ENCODE measurements around the gene U2AF1L4.

U2AF1L4 gene

GRCh38 chr19:35722897-35723296 lies 22.3 kb downstream of the U2AF1L4 start:
- TF ChIP-seq ZNF565 (CRISPR knock-in tag; conservative IDR thresholded peaks at IDR 0.05; ENCODE audit: low read depth) = no peak
- no peak for TF ChIP-seq RARB (CRISPR knock-in tag; IDR thresholded peaks at IDR 0.05)
- TF ChIP-seq ESRRG (CRISPR knock-in tag; IDR thresholded peaks at IDR 0.05) = no peak
- TF ChIP-seq CSDC2 (CRISPR knock-in tag; IDR thresholded peaks at IDR 0.05) = no peak
- no peak for TF ChIP-seq ZNF70 (CRISPR knock-in tag; IDR thresholded peaks at IDR 0.05)
- no peak for TF ChIP-seq TOX (CRISPR knock-in tag; IDR thresholded peaks at IDR 0.05; ENCODE audit: borderline replicate concordance)
- no peak for TF ChIP-seq BACH2 (CRISPR knock-in tag; IDR thresholded peaks at IDR 0.05; ENCODE audit: borderline replicate concordance)
- ATAC-seq = no peak

GRCh38 chr19:35722461-35722860 lies 22.8 kb downstream of the U2AF1L4 start:
- no peak for TF ChIP-seq POU6F1 (CRISPR knock-in tag; IDR thresholded peaks at IDR 0.05; ENCODE audit: borderline replicate concordance, low read depth)
- TF ChIP-seq ZFP30 (CRISPR knock-in tag; IDR thresholded peaks at IDR 0.05) = no peak
- TF ChIP-seq TOX (CRISPR knock-in tag; IDR thresholded peaks at IDR 0.05; ENCODE audit: borderline replicate concordance) = no peak
- TF ChIP-seq SNAI2 (CRISPR knock-in tag; IDR thresholded peaks at IDR 0.05) = no peak
- TF ChIP-seq GLIS3 (CRISPR knock-in tag; IDR thresholded peaks at IDR 0.05) = no peak
- ATAC-seq = no peak

GRCh38 chr19:35721374-35721773 lies 23.8 kb downstream of the U2AF1L4 start:
- no peak for ATAC-seq
- TF ChIP-seq TCF4 (CRISPR knock-in tag; IDR thresholded peaks at IDR 0.05; ENCODE audit: borderline replicate concordance) = no peak
- TF ChIP-seq TOX (CRISPR knock-in tag; IDR thresholded peaks at IDR 0.05; ENCODE audit: borderline replicate concordance) = no peak
- TF ChIP-seq GLIS3 (CRISPR knock-in tag; IDR thresholded peaks at IDR 0.05) = no peak

- ATAC-seq = no peak
- TF ChIP-seq ESRRG (CRISPR knock-in tag; IDR thresholded peaks at IDR 0.05) (no peak), ZNF565 (CRISPR knock-in tag; conservative IDR thresholded peaks at IDR 0.05; ENCODE audit: low read depth) (no peak), ISL1 (CRISPR knock-in tag; IDR thresholded peaks at IDR 0.05) (no peak), CREB5 (CRISPR knock-in tag; IDR thresholded peaks at IDR 0.05; ENCODE audit: low read depth) (no peak), GLIS3 (CRISPR knock-in tag; IDR thresholded peaks at IDR 0.05) (no peak), BACH2 (CRISPR knock-in tag; IDR thresholded peaks at IDR 0.05; ENCODE audit: borderline replicate concordance) (no peak), ARNTL (CRISPR knock-in tag; IDR thresholded peaks at IDR 0.05; ENCODE audit: borderline replicate concordance, low read depth) (no peak), SNAI2 (CRISPR knock-in tag; IDR thresholded peaks at IDR 0.05) (no peak), OSR1 (CRISPR knock-in tag; IDR thresholded peaks at IDR 0.05) (no peak), ZNF8 (CRISPR knock-in tag; IDR thresholded peaks at IDR 0.05) (no peak), TOX (CRISPR knock-in tag; IDR thresholded peaks at IDR 0.05; ENCODE audit: borderline replicate concordance) (no peak), ZFP30 (CRISPR knock-in tag; IDR thresholded peaks at IDR 0.05) (no peak), ZFP3 (CRISPR knock-in tag; IDR thresholded peaks at IDR 0.05) (no peak), RARB (CRISPR knock-in tag; IDR thresholded peaks at IDR 0.05) (no peak), CSRNP3 (CRISPR knock-in tag; IDR thresholded peaks at IDR 0.05) (no peak), CSDC2 (CRISPR knock-in tag; IDR thresholded peaks at IDR 0.05) (no peak), ZNF70 (CRISPR knock-in tag; IDR thresholded peaks at IDR 0.05) (no peak), TCF4 (CRISPR knock-in tag; IDR thresholded peaks at IDR 0.05; ENCODE audit: borderline replicate concordance) (no peak)
Observed at GRCh38 chr19:35720648-35721047, 24.6 kb downstream of the U2AF1L4 start.

- no peak for ATAC-seq
- TF ChIP-seq RARB (CRISPR knock-in tag; IDR thresholded peaks at IDR 0.05) (no peak), ZNF8 (CRISPR knock-in tag; IDR thresholded peaks at IDR 0.05) (no peak), ZNF70 (CRISPR knock-in tag; IDR thresholded peaks at IDR 0.05) (no peak), CREB5 (CRISPR knock-in tag; IDR thresholded peaks at IDR 0.05; ENCODE audit: low read depth) (no peak)
Observed at GRCh38 chr19:35720163-35720524, 25.1 kb downstream of the U2AF1L4 start.
